GM12872 (cell line): ENCODE results near the gene CACNA1C.
A peak's percentile ranks its signal among the peaks of the same experiment; 100 is the strongest.

ENCODE experiments used
- CTCF ChIP-seq: IDR thresholded peaks from 3 replicates; pipeline ENCODE4 v1.5.1; 2011; ENCODE audit warnings: low read depth, mild to moderate bottlenecking, low read length, moderate library complexity; ENCODE audit not compliant: insufficient read depth

Gene CACNA1C

GRCh38 chr12:2291182-2291832, 238.5 kb downstream of the CACNA1C start:
- TF ChIP-seq CTCF: peak; percentile 85

- no peak for TF ChIP-seq CTCF
Observed at GRCh38 chr12:2291947-2292346, 239.2 kb downstream of the CACNA1C start.

- TF ChIP-seq CTCF: no peak
Observed at GRCh38 chr12:2292560-2292959, 239.8 kb downstream of the CACNA1C start.

- TF ChIP-seq CTCF: no peak
Observed at GRCh38 chr12:2294651-2295475, 242.1 kb downstream of the CACNA1C start.

GRCh38 chr12:2295941-2296461, 243.2 kb downstream of the CACNA1C start:
- TF ChIP-seq CTCF: no peak

GRCh38 chr12:2297004-2297403, 244.2 kb downstream of the CACNA1C start:
- TF ChIP-seq CTCF: no peak

- no peak for TF ChIP-seq CTCF
Observed at GRCh38 chr12:2297658-2298057, 244.9 kb downstream of the CACNA1C start.
